K562 (cell line): ENCODE measurements around the gene PTGIR. TPM values are rescaled to one million over a fixed set of nuclear protein-coding genes. Genes with fewer than 3 reads are reported as not detected.

Experiments used
- ATAC-seq: fragments of 200-7000 bp; cut with Tn5 transposase; 3 replicates; pipeline ENCODE4 v1.9.1; 2020; ENCODE audit warnings: moderate library complexity
- BruUV-seq: library from RNA; stranded (reverse); fragments of 400-500 nt; replicated peaks from 2 replicates; lab custom pipeline; 2021; lab: Mats Ljungman, UMichigan
- CTCF ChIA-PET: fragments of 300-600 bp; formaldehyde crosslinking; extraction: SDS; loops from one replicate; lab custom pipeline; 2021; ENCODE audit warnings: low intra/inter-chr PET ratio; lab: Yijun Ruan, JAX
- POLR2A ChIA-PET: fragments of 300-600, 350-650 bp; sonication (Branson Sonifier 250); formaldehyde crosslinking; extraction: SDS; loops from one replicate; lab custom pipeline; 2021; ENCODE audit warnings: antibody characterized with exemption, inconsistent platforms; lab: Yijun Ruan, JAX
- DNase-seq, 4 experiments: peaks; one replicate each; pipeline versions ENCODE4 v3.0.0 to v3.0.0-alpha.2; 2011 to 2018; ENCODE audit warnings: low spot score in 3 of 4, mixed read lengths in 3 of 4; ENCODE audit errors: extremely low read depth in 1 of 4
- FAIRE-seq: peaks from 2 replicates; lab custom pipeline; 2011; peaks lifted over from hg19 to GRCh38; lab: Jason Lieb, UNC
- H2AFZ ChIP-seq: 2 replicates; pipeline ENCODE4 v1.6.0; 2011; ENCODE audit warnings: low read depth, low read length, control low read depth, inconsistent platforms
- H3K27ac ChIP-seq: fragments of 200-600 bp; 3 replicates; pipeline ENCODE4 v1.8.0; 2011; ENCODE audit warnings: low read depth, mild to moderate bottlenecking, control low read depth, inconsistent platforms, low read length, moderate library complexity, mixed read lengths; ENCODE audit errors: extremely low read depth
- H3K27me3 ChIP-seq, 2 experiments: fragments of 300-600 bp in 1 of 2; 2 replicates in 1 of 2; 3 replicates in 1 of 2; pipeline versions ENCODE4 v1.6.0 to v1.8.0; 2011; ENCODE audit warnings: inconsistent platforms in 2 of 2, low read length in 2 of 2, mild to moderate bottlenecking in 1 of 2, mixed read lengths in 1 of 2, moderate library complexity in 1 of 2; ENCODE audit not compliant: control insufficient read depth in 2 of 2, insufficient read depth in 2 of 2
- H3K36me3 ChIP-seq: fragments of 300-600 bp; 3 replicates; pipeline ENCODE4 v1.8.0; 2011; ENCODE audit warnings: mild to moderate bottlenecking, low read length, inconsistent platforms; ENCODE audit not compliant: control insufficient read depth, insufficient read depth
- H3K4me1 ChIP-seq, 2 experiments: fragments of 200-600 bp in 1 of 2; replicated peaks in 1 of 2; 2 replicates in 1 of 2; 3 replicates in 1 of 2; pipeline versions ENCODE4 v1.5.1 to v1.8.0; 2011; ENCODE audit warnings: inconsistent platforms in 2 of 2, low read length in 2 of 2, mild to moderate bottlenecking in 1 of 2, mixed read lengths in 1 of 2, moderate library complexity in 1 of 2; ENCODE audit not compliant: control insufficient read depth in 2 of 2, insufficient read depth in 2 of 2
- H3K4me2 ChIP-seq: 2 replicates; pipeline ENCODE4 v1.6.1; 2011; ENCODE audit warnings: low read length, control low read depth, inconsistent platforms, mixed read lengths; ENCODE audit not compliant: insufficient read depth
- H3K4me3 ChIP-seq: fragments of 200-600 bp; sonication (generic), shearing (Covaris generic); 2 replicates; pipeline ENCODE4 v1.5.1; 2016; ENCODE audit warnings: control low read depth, inconsistent platforms
- H3K79me2 ChIP-seq: fragments of 200-600 bp; 3 replicates; pipeline ENCODE4 v1.8.0; 2011; ENCODE audit warnings: low read length, inconsistent platforms; ENCODE audit not compliant: control insufficient read depth, insufficient read depth
- H3K9ac ChIP-seq, 2 experiments: 2 replicates each; pipeline versions ENCODE4 v1.6.0 to v1.6.1; 2011; ENCODE audit warnings: low read depth in 2 of 2, low read length in 2 of 2, control low read depth in 1 of 2, inconsistent platforms in 1 of 2, mild to moderate bottlenecking in 1 of 2, mixed read lengths in 1 of 2; ENCODE audit not compliant: insufficient read depth in 1 of 2
- H3K9me1 ChIP-seq: one replicate; pipeline ENCODE4 v1.6.0; 2011; ENCODE audit warnings: inconsistent platforms, mild to moderate bottlenecking, low read length, moderate library complexity; ENCODE audit not compliant: control insufficient read depth, insufficient read depth
- H3K9me3 ChIP-seq: replicated peaks from 2 replicates; pipeline ENCODE4 v1.5.1; 2011; ENCODE audit warnings: low read depth, low read length, inconsistent platforms; ENCODE audit not compliant: control insufficient read depth, insufficient read depth
- H4K20me1 ChIP-seq: replicated peaks from 2 replicates; pipeline ENCODE4 v1.6.1; 2011; ENCODE audit warnings: low read length, inconsistent platforms, mixed read lengths; ENCODE audit not compliant: control insufficient read depth, insufficient read depth
- ARID1B ChIP-seq: fragments of 450-650 bp; IDR thresholded peaks from 2 replicates; pipeline ENCODE4 v1.6.1; 2016; ENCODE audit warnings: antibody characterized with exemption, mild to moderate bottlenecking, inconsistent platforms
- BCOR ChIP-seq: fragments of 450-650 bp; IDR thresholded peaks from 2 replicates; pipeline ENCODE4 v1.6.1; 2016
- BMI1 ChIP-seq: fragments of 150-350 bp; IDR thresholded peaks from 2 replicates; pipeline ENCODE4 v1.6.1; 2014; ENCODE audit warnings: low read length
- CHD2 ChIP-seq: IDR thresholded peaks from 2 replicates; pipeline ENCODE4 v1.6.1; 2011; ENCODE audit warnings: low read depth, low read length
- CHD4 ChIP-seq: fragments of 200-600 bp; sonication (generic); IDR thresholded peaks from 3 replicates; pipeline ENCODE4 v1.6.1; 2012; ENCODE audit warnings: low read depth, mild to moderate bottlenecking, mixed read lengths, low read length, inconsistent platforms; ENCODE audit not compliant: insufficient read depth, insufficient replicate concordance, poor library complexity, severe bottlenecking
- GABPB1 ChIP-seq: sonication (generic); formaldehyde crosslinking; IDR thresholded peaks from 2 replicates; pipeline ENCODE4 v1.8.0; 2022; ENCODE audit warnings: mild to moderate bottlenecking, missing genetic modification reagents
- HOXB6 ChIP-seq: fragments of 250-450 bp; sonication (Bioruptor Pico); IDR thresholded peaks from 2 replicates; pipeline ENCODE4 v1.5.1; 2022; ENCODE audit warnings: mild to moderate bottlenecking, borderline replicate concordance
- KAT8 ChIP-seq: fragments of 450-650 bp; IDR thresholded peaks from 2 replicates; pipeline ENCODE4 v1.6.1; 2016; ENCODE audit warnings: low read depth, mild to moderate bottlenecking
- KDM1A ChIP-seq, 2 experiments: fragments of 450-650 bp; IDR thresholded peaks; 2 replicates each; pipeline ENCODE4 v1.6.1; 2016; ENCODE audit warnings: mild to moderate bottlenecking in 2 of 2
- MTA1 ChIP-seq: fragments of 450-650 bp; IDR thresholded peaks from 2 replicates; pipeline ENCODE4 v1.6.1; 2017; ENCODE audit warnings: borderline replicate concordance
- NCOA2 ChIP-seq, 2 experiments: fragments of 450-650 bp; IDR thresholded peaks; 2 replicates each; pipeline ENCODE4 v1.6.1; 2018; ENCODE audit warnings: mild to moderate bottlenecking in 2 of 2, moderate library complexity in 1 of 2; ENCODE audit not compliant: partially characterized antibody in 2 of 2
- RBM15 ChIP-seq: fragments of 200-400 bp; formaldehyde crosslinking; IDR thresholded peaks from 2 replicates; pipeline ENCODE4 v1.6.1; 2018; ENCODE audit warnings: mild to moderate bottlenecking, low read length, moderate library complexity; ENCODE audit not compliant: insufficient read depth
- RCOR1 ChIP-seq, 2 experiments: IDR thresholded peaks; 2 replicates each; pipeline ENCODE4 v1.6.1; 2012; ENCODE audit warnings: low read depth in 2 of 2, low read length in 2 of 2, borderline replicate concordance in 1 of 2, improper control_type of control experiment in 1 of 2
- XRCC4 ChIP-seq: IDR thresholded peaks from one replicate; pipeline ENCODE4 v1.6.1; 2011; ENCODE audit not compliant: insufficient read depth, insufficient read length; ENCODE audit errors: extremely low read depth
- ZNF3 ChIP-seq: fragments of 250-450 bp; sonication (Bioruptor Pico); IDR thresholded peaks from 2 replicates; pipeline ENCODE4 v1.5.0; 2021; ENCODE audit warnings: mild to moderate bottlenecking, moderate library complexity
- ZNF316 ChIP-seq: fragments of 450-650 bp; IDR thresholded peaks from 2 replicates; pipeline ENCODE4 v1.6.1; 2016
- WGBS: fragments of 100-300 bp; shearing (Covaris generic); methylation state at CpG from one replicate; pipeline ENCODE4 v1.1.6; 2016; ENCODE audit warnings: low coverage, mixed read lengths; ENCODE audit not compliant: insufficient coverage; ENCODE audit errors: missing lambda C conversion rate; 5-methylcytosine and 5-hydroxymethylcytosine counted together
- in situ Hi-C: fragments of 300-500 bp; cut with MboI; formaldehyde crosslinking; loops from 4 replicates; pipeline ENCODE4 v1.15.0; 2018; ENCODE audit warnings: inconsistent platforms, mixed read lengths
- intact Hi-C: fragments of 100-400 bp; cut with micrococcal nuclease; formaldehyde crosslinking; loops from 2 replicates; pipeline ENCODE4 v1.14.2; 2022
- polyA plus RNA-seq, 8 experiments: library from polyadenylated mRNA; depleted of rRNA in 4 of 8; stranded (reverse) in 5 of 8; unstranded in 3 of 8; fragments of >200 nt; fragmentation: Nextera tagmentation in 2 of 8; fragmentation: Illumina TruSeq in 1 of 8; extraction: Ambion mirVana in 2 of 8; extraction: Trizol in 1 of 8; gene quantifications; 2 replicates each; pipeline versions ENCODE4 v1.2.1 to v1.2.3, GENCODE V29; 2011 to 2014; ENCODE audit warnings: inconsistent platforms in 1 of 8, missing spikeins in 1 of 8
- total RNA-seq, 7 experiments: library from RNA; depleted of rRNA in 6 of 7; stranded (reverse); fragments of >200 nt in 6 of 7; fragmentation: Illumina TruSeq in 2 of 7; extraction: Trizol in 2 of 7; gene quantifications; 2 replicates each; pipeline versions ENCODE4 v1.2.1 to v1.2.3, GENCODE V29; 2011 to 2021; ENCODE audit warnings: low replicate concordance in 1 of 7
- TF ChIP-seq, protein P1 (sequence below): sonication (generic); formaldehyde crosslinking; IDR thresholded peaks from 2 replicates; pipeline ENCODE4 v1.8.1; 2022; ENCODE audit warnings: missing genetic modification reagents
- TF ChIP-seq, protein P2 (sequence below): fragments of 450-650 bp; formaldehyde crosslinking; IDR thresholded peaks from 2 replicates; pipeline ENCODE4 v1.4.0; 2020; ENCODE audit warnings: mild to moderate bottlenecking, moderate library complexity
- TF ChIP-seq, protein P3 (sequence below): conservative IDR thresholded peaks from 2 replicates; pipeline ENCODE4 v1.6.1; 2011; ENCODE audit warnings: low read depth, mild to moderate bottlenecking, low read length; ENCODE audit not compliant: control insufficient read depth

Gene PTGIR
- total and polyA plus RNA-seq, 9 of the 15 experiments (the other 6 are each of a cell fraction or from before 2014, with no cell fraction given), result 0.11 to 3.4 (median 1.1) TPM; not detected in 1

DNA sequence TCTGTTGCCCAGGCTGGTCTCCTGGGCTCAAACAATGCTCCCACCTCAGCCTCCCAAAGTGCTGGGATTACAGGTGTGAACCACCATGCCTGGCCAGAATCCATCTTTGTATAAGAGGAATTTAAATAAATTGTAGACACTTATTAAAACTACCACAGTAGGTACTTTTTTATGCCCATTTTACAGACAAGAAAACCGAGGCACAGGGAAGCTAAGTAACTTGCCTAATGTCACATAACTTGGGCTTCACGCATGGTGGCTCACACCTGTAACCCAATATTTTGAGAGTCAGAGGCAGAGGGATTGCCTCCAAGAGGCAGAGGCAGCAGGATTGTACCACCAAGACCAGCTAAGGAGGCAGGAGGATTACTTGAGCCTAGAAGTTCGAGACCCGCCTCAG, 46.4 kb downstream of the PTGIR start:
- Histone ChIP-seq H3K4me2 (no peak overlapping the region), H3K9me3 (no peaks in the 10 kb centered on the region), H3K27ac (no peak overlapping the region), H2AFZ (no peak overlapping the region), H3K9ac (no peak overlapping the region), H3K79me2 (no peaks in the 10 kb centered on the region), H3K4me3 (no peak overlapping the region), H3K4me1 (peaks cover 6 to 13% of the 10 kb centered on the region in 2 experiments; a peak in 3 of 5 replicates), H3K27me3 (no peaks in the 10 kb centered on the region), H3K36me3 (no peaks in the 10 kb centered on the region), H3K9me1 (no peaks in the 10 kb centered on the region), H4K20me1 (no peaks in the 10 kb centered on the region)
- DNase-seq, result no peak
- no TSS peak for BruUV-seq
- no peak for FAIRE-seq
- in situ Hi-C loops (no loop called here), intact Hi-C loops (no loop called here)
- no peak for ATAC-seq
- POLR2A ChIA-PET, result no interaction called here
- CTCF ChIA-PET, result no interaction called here
- WGBS, result 14% methylated on average over 4 of the region's 4 CpGs
- TF ChIP-seq ZNF316, result no peak
- TF ChIP-seq BMI1, result no peak
- TF ChIP-seq RBM15, result no peak
- 0 out of 4 replicates have a peak, but pooled peaks of 1 of the 2 experiments have one; percentile 21 for TF ChIP-seq RCOR1 (IDR thresholded peaks at IDR 0.05; ENCODE audit: borderline replicate concordance in 1 of 2, low read depth in 2 of 2, low read length in 2 of 2)
- no peak for TF ChIP-seq GABPB1 (CRISPR knock-in tag)
- TF ChIP-seq CHD4, result peak; percentile 42
- no peak for TF ChIP-seq HOXB6 (CRISPR knock-in tag)
- no peak for TF ChIP-seq MTA1
- TF ChIP-seq, protein P1, sequence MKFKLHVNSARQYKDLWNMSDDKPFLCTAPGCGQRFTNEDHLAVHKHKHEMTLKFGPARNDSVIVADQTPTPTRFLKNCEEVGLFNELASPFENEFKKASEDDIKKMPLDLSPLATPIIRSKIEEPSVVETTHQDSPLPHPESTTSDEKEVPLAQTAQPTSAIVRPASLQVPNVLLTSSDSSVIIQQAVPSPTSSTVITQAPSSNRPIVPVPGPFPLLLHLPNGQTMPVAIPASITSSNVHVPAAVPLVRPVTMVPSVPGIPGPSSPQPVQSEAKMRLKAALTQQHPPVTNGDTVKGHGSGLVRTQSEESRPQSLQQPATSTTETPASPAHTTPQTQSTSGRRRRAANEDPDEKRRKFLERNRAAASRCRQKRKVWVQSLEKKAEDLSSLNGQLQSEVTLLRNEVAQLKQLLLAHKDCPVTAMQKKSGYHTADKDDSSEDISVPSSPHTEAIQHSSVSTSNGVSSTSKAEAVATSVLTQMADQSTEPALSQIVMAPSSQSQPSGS (CRISPR knock-in tag), result no peak
- no peak for TF ChIP-seq NCOA2 (IDR thresholded peaks at IDR 0.05; ENCODE audit: partially characterized antibody in 2 of 2)
- TF ChIP-seq ARID1B, result no peak
- TF ChIP-seq KAT8, result no peak
- no peak for TF ChIP-seq CHD2
- TF ChIP-seq, protein P2, sequence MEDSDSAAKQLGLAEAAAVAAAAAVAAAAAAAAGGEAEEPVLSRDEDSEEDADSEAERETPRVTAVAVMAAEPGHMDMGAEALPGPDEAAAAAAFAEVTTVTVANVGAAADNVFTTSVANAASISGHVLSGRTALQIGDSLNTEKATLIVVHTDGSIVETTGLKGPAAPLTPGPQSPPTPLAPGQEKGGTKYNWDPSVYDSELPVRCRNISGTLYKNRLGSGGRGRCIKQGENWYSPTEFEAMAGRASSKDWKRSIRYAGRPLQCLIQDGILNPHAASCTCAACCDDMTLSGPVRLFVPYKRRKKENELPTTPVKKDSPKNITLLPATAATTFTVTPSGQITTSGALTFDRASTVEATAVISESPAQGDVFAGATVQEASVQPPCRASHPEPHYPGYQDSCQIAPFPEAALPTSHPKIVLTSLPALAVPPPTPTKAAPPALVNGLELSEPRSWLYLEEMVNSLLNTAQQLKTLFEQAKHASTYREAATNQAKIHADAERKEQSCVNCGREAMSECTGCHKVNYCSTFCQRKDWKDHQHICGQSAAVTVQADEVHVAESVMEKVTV (CRISPR knock-in tag), result no peak
- no peak for TF ChIP-seq ZNF3 (CRISPR knock-in tag)
- peak in 1 of 2 experiments; percentile 58; a peak in 1 of 4 replicates for TF ChIP-seq KDM1A (IDR thresholded peaks at IDR 0.05)
- no peak for TF ChIP-seq XRCC4
- TF ChIP-seq, protein P3, sequence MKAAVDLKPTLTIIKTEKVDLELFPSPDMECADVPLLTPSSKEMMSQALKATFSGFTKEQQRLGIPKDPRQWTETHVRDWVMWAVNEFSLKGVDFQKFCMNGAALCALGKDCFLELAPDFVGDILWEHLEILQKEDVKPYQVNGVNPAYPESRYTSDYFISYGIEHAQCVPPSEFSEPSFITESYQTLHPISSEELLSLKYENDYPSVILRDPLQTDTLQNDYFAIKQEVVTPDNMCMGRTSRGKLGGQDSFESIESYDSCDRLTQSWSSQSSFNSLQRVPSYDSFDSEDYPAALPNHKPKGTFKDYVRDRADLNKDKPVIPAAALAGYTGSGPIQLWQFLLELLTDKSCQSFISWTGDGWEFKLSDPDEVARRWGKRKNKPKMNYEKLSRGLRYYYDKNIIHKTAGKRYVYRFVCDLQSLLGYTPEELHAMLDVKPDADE, result no peak
- peak; percentile 82 for TF ChIP-seq BCOR
